GM12864 (cell line): ENCODE measurements around the gene CDK19.
"Not testable (repeated sequence)": the region's sequence is repeated elsewhere in the genome, so short reads cannot be mapped to it uniquely, and the experiment has no call there.

ENCODE experiments used
- DNase-seq: peaks from one replicate; pipeline ENCODE4 v3.0.0-alpha.2; 2011; ENCODE audit warnings: low read depth
- H3K4me3 ChIP-seq: 2 replicates; pipeline ENCODE4 v1.5.1; 2011; ENCODE audit warnings: mild to moderate bottlenecking, low read depth, low read length, control low read depth
- CTCF ChIP-seq: IDR thresholded peaks from 2 replicates; pipeline ENCODE4 v1.5.1; 2011; ENCODE audit warnings: low read depth, mild to moderate bottlenecking, moderate library complexity, low read length, control low read depth, inconsistent platforms; ENCODE audit errors: missing control alignments

Gene CDK19

GRCh38 chr6:110853754-110854477, 38.6 kb upstream of the CDK19 start:
- H3K4me3 ChIP-seq, result no peak overlapping the region
- no peak for TF ChIP-seq CTCF
- DNase-seq, result no peak

- DNase-seq, result no peak
- no peak for TF ChIP-seq CTCF
- H3K4me3 ChIP-seq, result no peak overlapping the region
Observed at GRCh38 chr6:110852773-110853172, 37.5 kb upstream of the CDK19 start.

- no peak for DNase-seq
- no peak overlapping the region for H3K4me3 ChIP-seq
- TF ChIP-seq CTCF, result no peak
Observed at GRCh38 chr6:110849781-110850180, 34.5 kb upstream of the CDK19 start.

- no peak for TF ChIP-seq CTCF
- no peak overlapping the region for H3K4me3 ChIP-seq
- DNase-seq, result no peak
Observed at GRCh38 chr6:110841266-110841665, 26.0 kb upstream of the CDK19 start.

GRCh38 chr6:110835751-110836150, 20.5 kb upstream of the CDK19 start:
- not testable (repeated sequence) for DNase-seq, H3K4me3 ChIP-seq

- H3K4me3 ChIP-seq, result no peak overlapping the region
- no peak for DNase-seq
- TF ChIP-seq CTCF, result no peak
Observed at GRCh38 chr6:110833831-110834230, 18.6 kb upstream of the CDK19 start.

- TF ChIP-seq CTCF, result no peak
- DNase-seq, result no peak
- H3K4me3 ChIP-seq, result no peak overlapping the region
Observed at GRCh38 chr6:110831405-110831804, 16.1 kb upstream of the CDK19 start.
